Neural crest cell (in vitro differentiated cells): ENCODE results near the gene PRDM10. TPM values are rescaled to one million over a fixed set of nuclear protein-coding genes. Genes with fewer than 3 reads are reported as not detected.

ENCODE experiments used
- DNase-seq: peaks from one replicate; pipeline ENCODE4 v3.0.0; 2021; ENCODE audit warnings: low read depth, mixed read lengths, low spot score
- H3K27ac Mint-ChIP-seq: one replicate; pipeline ENCODE4 v1.8.0; 2021; ENCODE audit warnings: mild to moderate bottlenecking, mixed read lengths; ENCODE audit not compliant: unreplicated experiment
- H3K27me3 Mint-ChIP-seq: 2 replicates; pipeline ENCODE4 v1.8.0; 2021; ENCODE audit warnings: low read depth, mild to moderate bottlenecking, mixed read lengths
- H3K36me3 Mint-ChIP-seq: 2 replicates; pipeline ENCODE4 v1.8.0; 2021; ENCODE audit warnings: low read depth, mild to moderate bottlenecking, mixed read lengths
- H3K4me1 Mint-ChIP-seq: 2 replicates; pipeline ENCODE4 v1.8.0; 2021; ENCODE audit warnings: mixed read lengths
- H3K4me3 Mint-ChIP-seq: one replicate; pipeline ENCODE4 v1.8.0; 2021; ENCODE audit warnings: mild to moderate bottlenecking, mixed read lengths
- H3K9me3 Mint-ChIP-seq: 2 replicates; pipeline ENCODE4 v1.8.0; 2021; ENCODE audit warnings: mixed read lengths
- CTCF ChIP-seq: fragments of 200-600 bp; sonication (generic); conservative IDR thresholded peaks from 2 replicates; pipeline ENCODE4 v1.5.0; 2021; ENCODE audit warnings: antibody characterized with exemption, mild to moderate bottlenecking
- total RNA-seq: library from RNA; stranded (reverse); gene quantifications from 2 replicates; pipeline ENCODE4 v1.2.1, GENCODE V29; 2021

PRDM10 gene
- total RNA-seq, 1 donor from 2014 or later, result 18.5 TPM

GRCh38 chr11:129930743-129931142, 71.9 kb downstream of the PRDM10 start:
- Mint-ChIP-seq H3K36me3 (peaks cover 15% of the 10 kb centered on the region), H3K9me3 (no peaks in the 10 kb centered on the region), H3K27me3 (no peaks in the 10 kb centered on the region), H3K4me1 (peaks cover 4% of the 10 kb centered on the region), H3K27ac (no peak overlapping the region), H3K4me3 (no peak overlapping the region)
- TF ChIP-seq CTCF, result no peak
- DNase-seq, result no peak

- no peaks in the 10 kb centered on the region for H3K27me3 Mint-ChIP-seq
- peaks cover 4% of the 10 kb centered on the region for H3K4me1 Mint-ChIP-seq
- no peaks in the 10 kb centered on the region for H3K9me3 Mint-ChIP-seq
- H3K36me3 Mint-ChIP-seq, result peaks cover 13% of the 10 kb centered on the region
- no peak overlapping the region for H3K27ac Mint-ChIP-seq
- TF ChIP-seq CTCF, result no peak
- H3K4me3 Mint-ChIP-seq, result no peak overlapping the region
- no peak for DNase-seq
These were observed 72.3 kb downstream of the PRDM10 start for GRCh38 chr11:129930296-129930695.

GRCh38 chr11:129929721-129930120, 72.9 kb downstream of the PRDM10 start:
- H3K27me3 Mint-ChIP-seq, result no peaks in the 10 kb centered on the region
- no peak overlapping the region for H3K27ac Mint-ChIP-seq
- no peak overlapping the region for H3K4me3 Mint-ChIP-seq
- no peaks in the 10 kb centered on the region for H3K9me3 Mint-ChIP-seq
- TF ChIP-seq CTCF, result no peak
- DNase-seq, result no peak
- H3K36me3 Mint-ChIP-seq, result peaks cover 13% of the 10 kb centered on the region
- peaks cover 4% of the 10 kb centered on the region for H3K4me1 Mint-ChIP-seq

GRCh38 chr11:129928923-129929692, 73.5 kb downstream of the PRDM10 start:
- no peaks in the 10 kb centered on the region for H3K27me3 Mint-ChIP-seq
- peaks cover 4% of the 10 kb centered on the region for H3K4me1 Mint-ChIP-seq
- H3K36me3 Mint-ChIP-seq, result peaks cover 13% of the 10 kb centered on the region

GRCh38 chr11:129922674-129923073, 80.0 kb downstream of the PRDM10 start:
- Mint-ChIP-seq H3K9me3 (no peaks in the 10 kb centered on the region), H3K4me3 (no peak overlapping the region), H3K27me3 (no peaks in the 10 kb centered on the region), H3K4me1 (peaks cover 4% of the 10 kb centered on the region), H3K27ac (no peak overlapping the region), H3K36me3 (no peaks in the 10 kb centered on the region)
- TF ChIP-seq CTCF, result no peak
- no peak for DNase-seq

More at GRCh38 chr11:129928923-129929692, 73.5 kb downstream of the PRDM10 start:
- TF ChIP-seq CTCF, result no peak
- no peaks in the 10 kb centered on the region for H3K9me3 Mint-ChIP-seq
- no peak for DNase-seq
- H3K27ac Mint-ChIP-seq, result no peak overlapping the region
- no peak overlapping the region for H3K4me3 Mint-ChIP-seq
